Gastroesophageal sphincter (tissue), 4 donors: ENCODE measurements around the gene GRIK3. TPM values are rescaled to one million over a fixed set of nuclear protein-coding genes. Genes with fewer than 3 reads are reported as not detected.

Source experiments
- ATAC-seq: fragments of 150-250 bp; one replicate; pipeline ENCODE4 v1.9.1; 2016; ENCODE audit warnings: mild to moderate bottlenecking, moderate library complexity
- H3K27ac ChIP-seq, 4 donors: fragments of 200-600 bp; sonication (generic) in 3 of 4; 1 replicate in 3 of 4; 2 replicates in 1 of 4; pipeline ENCODE4 v1.5.1; 2016 to 2019
- H3K27me3 ChIP-seq: fragments of 200-600 bp; sonication (generic); one replicate; pipeline ENCODE4 v1.5.1; 2019
- H3K36me3 ChIP-seq, 2 donors: fragments of 200-600 bp; sonication (generic); one replicate each; pipeline ENCODE4 v1.5.1; 2019; ENCODE audit warnings: control low read depth in 1 of 2
- H3K4me1 ChIP-seq, 3 donors: fragments of 200-600 bp; sonication (generic); 1 replicate in 2 of 3; 2 replicates in 1 of 3; pipeline ENCODE4 v1.5.1; 2016 to 2019; ENCODE audit warnings: control low read depth in 2 of 3
- H3K4me3 ChIP-seq, 2 donors: fragments of 200-600 bp; sonication (generic); one replicate each; pipeline ENCODE4 v1.5.1; 2019; ENCODE audit warnings: mild to moderate bottlenecking in 1 of 2, moderate library complexity in 1 of 2
- H3K9me3 ChIP-seq, 3 donors: fragments of 200-600 bp; sonication (generic); one replicate each; pipeline ENCODE4 v1.5.1; 2017 to 2019; ENCODE audit warnings: control low read depth in 2 of 3
- CTCF ChIP-seq, 4 experiments: fragments of 200-600 bp in 2 of 4; fragments of 450-650 bp in 2 of 4; sonication (generic) in 1 of 4; IDR thresholded peaks; one replicate each; pipeline ENCODE4 v1.5.1; 2017 to 2019; ENCODE audit warnings: antibody characterized with exemption in 4 of 4, mild to moderate bottlenecking in 2 of 4, moderate library complexity in 2 of 4
- EP300 ChIP-seq: sonication (generic); formaldehyde crosslinking; IDR thresholded peaks from one replicate; pipeline ENCODE4 v1.6.1; 2017; ENCODE audit warnings: antibody characterized with exemption, mild to moderate bottlenecking
- POLR2A ChIP-seq, 2 donors: fragments of 450-650 bp; IDR thresholded peaks; one replicate each; pipeline ENCODE4 v1.6.1; 2017; ENCODE audit warnings: antibody characterized with exemption in 2 of 2, mild to moderate bottlenecking in 2 of 2, moderate library complexity in 1 of 2
- POLR2AphosphoS5 ChIP-seq: sonication (generic); formaldehyde crosslinking; IDR thresholded peaks from one replicate; pipeline ENCODE4 v1.6.1; 2017; ENCODE audit warnings: antibody characterized with exemption
- WGBS, 2 donors: methylation state at CpG; one replicate each; pipeline ENCODE4 v1.1.5; 2018; ENCODE audit warnings: low coverage in 1 of 2; 5-methylcytosine and 5-hydroxymethylcytosine counted together
- total RNA-seq, 4 donors: library from RNA; depleted of rRNA; stranded (reverse); fragments of >200 nt; gene quantifications; one replicate each; pipeline ENCODE4 v1.1.0, GENCODE V29; 2016

Gene GRIK3
- total RNA-seq, 4 donors from 2014 or later = 3.1 to 7.8 (median 5.0) TPM

- peaks cover 53% of the 10 kb centered on the region for H3K27me3 ChIP-seq
- WGBS, 2 donors = 17 to 52% methylated on average over 4 to 6 of the region's 7 CpGs
- H3K36me3 ChIP-seq = no peaks in the 10 kb centered on the region
- H3K4me1 ChIP-seq = no peaks in the 10 kb centered on the region
- TF ChIP-seq CTCF (IDR thresholded peaks at IDR 0.05) (no peak), EP300 (no peak), POLR2AphosphoS5 (no peak), POLR2A (IDR thresholded peaks at IDR 0.05) (no peak)
- H3K27ac ChIP-seq = no peak overlapping the region
- H3K9me3 ChIP-seq = no peaks in the 10 kb centered on the region
- no peak overlapping the region for H3K4me3 ChIP-seq
- no peak for ATAC-seq
Measured at GRCh38 chr1:36951292-36951750, 83.0 kb downstream of the GRIK3 start.

- H3K4me3 ChIP-seq = no peak overlapping the region
- peaks cover 55% of the 10 kb centered on the region for H3K27me3 ChIP-seq
- WGBS, 2 donors = 49 to 56% methylated on average over 1 to 7 of the region's 8 CpGs
- no peak overlapping the region for H3K27ac ChIP-seq
- ATAC-seq = no peak
- no peaks in the 10 kb centered on the region for H3K9me3 ChIP-seq
- H3K4me1 ChIP-seq = no peaks in the 10 kb centered on the region
- H3K36me3 ChIP-seq = no peaks in the 10 kb centered on the region
- TF ChIP-seq EP300 = no peak
- no peak for TF ChIP-seq CTCF (IDR thresholded peaks at IDR 0.05)
Measured at GRCh38 chr1:36950604-36951291, 83.6 kb downstream of the GRIK3 start.

GRCh38 chr1:36948606-36949005, 85.7 kb downstream of the GRIK3 start:
- H3K36me3 ChIP-seq = no peaks in the 10 kb centered on the region
- ATAC-seq = no peak
- H3K4me1 ChIP-seq = no peaks in the 10 kb centered on the region
- 80% methylated on average over 1 of the region's 6 CpGs; no CpG with 5 or more reads in 1 of the 2 donors for WGBS, 2 donors
- H3K9me3 ChIP-seq = no peaks in the 10 kb centered on the region
- H3K4me3 ChIP-seq = no peak overlapping the region
- TF ChIP-seq POLR2AphosphoS5 (no peak), POLR2A (IDR thresholded peaks at IDR 0.05) (no peak), CTCF (IDR thresholded peaks at IDR 0.05) (no peak)
- H3K27me3 ChIP-seq = peaks cover 51% of the 10 kb centered on the region
- H3K27ac ChIP-seq = no peak overlapping the region

- WGBS, 2 donors = 44% methylated on average over 2 of the region's 2 CpGs; no CpG with 5 or more reads in 1 of the 2 donors
- H3K36me3 ChIP-seq = no peaks in the 10 kb centered on the region
- H3K4me1 ChIP-seq = no peaks in the 10 kb centered on the region
- no peak for ATAC-seq
- no peak overlapping the region for H3K4me3 ChIP-seq
- TF ChIP-seq CTCF (IDR thresholded peaks at IDR 0.05) (no peak), EP300 (no peak), POLR2A (IDR thresholded peaks at IDR 0.05) (no peak), POLR2AphosphoS5 (no peak)
- H3K27me3 ChIP-seq = peaks cover 51% of the 10 kb centered on the region
- H3K27ac ChIP-seq = no peak overlapping the region
- no peaks in the 10 kb centered on the region for H3K9me3 ChIP-seq
Measured at GRCh38 chr1:36948147-36948546, 86.2 kb downstream of the GRIK3 start.

- Histone ChIP-seq H3K9me3 (no peaks in the 10 kb centered on the region), H3K4me3 (no peak overlapping the region), H3K27ac (no peak overlapping the region), H3K27me3 (peaks cover 51% of the 10 kb centered on the region), H3K4me1 (no peaks in the 10 kb centered on the region), H3K36me3 (no peaks in the 10 kb centered on the region)
- 4 to 13% methylated on average over 2 of the region's 2 CpGs for WGBS, 2 donors
- no peak for ATAC-seq
- no peak for TF ChIP-seq POLR2A (IDR thresholded peaks at IDR 0.05)
- no peak for TF ChIP-seq EP300
- TF ChIP-seq CTCF (IDR thresholded peaks at IDR 0.05) = no peak
- TF ChIP-seq POLR2AphosphoS5 = no peak
Measured at GRCh38 chr1:36947384-36947783, 86.9 kb downstream of the GRIK3 start.
